ENCODE measurements around the gene NCAM2.
"Not testable (repeated sequence)": the region's sequence is repeated elsewhere in the genome, so short reads cannot be mapped to it uniquely, and the experiment has no call there.

Gene NCAM2

DNA sequence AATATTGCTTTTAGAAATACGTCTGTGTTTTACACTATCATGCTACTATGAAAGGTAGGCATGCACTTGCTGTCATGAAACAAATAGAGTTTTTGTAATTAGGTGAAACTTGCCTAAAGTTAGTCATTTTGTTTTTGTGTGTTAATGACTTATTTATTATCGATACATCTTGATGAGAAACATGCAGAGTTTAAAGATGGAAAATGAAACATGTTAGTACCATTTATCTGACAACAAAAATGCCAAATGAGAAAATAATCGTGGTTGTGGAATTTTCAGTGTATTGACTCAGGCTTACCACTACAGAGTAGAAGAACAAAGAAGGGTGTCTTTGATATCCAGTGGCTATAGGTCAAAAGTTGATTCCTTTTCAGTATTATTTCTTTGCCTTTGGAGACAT, 105.5 kb downstream of the NCAM2 start:
- no peak for DNase-seq (ENCODE audit: low read depth in 3 of 3)

DNA sequence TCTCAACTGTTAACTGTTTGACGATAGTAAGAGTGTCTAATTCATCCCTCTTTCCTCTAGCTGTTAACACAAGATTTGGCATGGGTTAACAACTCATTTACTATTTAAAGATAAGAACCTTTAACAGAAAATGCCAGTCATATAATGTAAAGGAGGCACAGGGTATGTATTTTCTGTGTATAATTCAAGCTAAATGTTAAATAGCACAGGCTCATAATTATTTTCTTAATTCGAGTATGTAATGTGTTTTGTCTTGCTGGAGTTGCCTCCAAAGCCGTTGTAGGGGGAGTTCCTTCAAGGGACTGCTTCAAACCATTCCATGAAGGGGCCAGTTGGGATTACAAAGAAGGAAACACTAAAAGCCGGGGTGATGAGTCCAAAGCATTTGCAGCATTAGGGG, 111.5 kb downstream of the NCAM2 start:
- no peak for DNase-seq (ENCODE audit: low read depth in 3 of 3)

DNA sequence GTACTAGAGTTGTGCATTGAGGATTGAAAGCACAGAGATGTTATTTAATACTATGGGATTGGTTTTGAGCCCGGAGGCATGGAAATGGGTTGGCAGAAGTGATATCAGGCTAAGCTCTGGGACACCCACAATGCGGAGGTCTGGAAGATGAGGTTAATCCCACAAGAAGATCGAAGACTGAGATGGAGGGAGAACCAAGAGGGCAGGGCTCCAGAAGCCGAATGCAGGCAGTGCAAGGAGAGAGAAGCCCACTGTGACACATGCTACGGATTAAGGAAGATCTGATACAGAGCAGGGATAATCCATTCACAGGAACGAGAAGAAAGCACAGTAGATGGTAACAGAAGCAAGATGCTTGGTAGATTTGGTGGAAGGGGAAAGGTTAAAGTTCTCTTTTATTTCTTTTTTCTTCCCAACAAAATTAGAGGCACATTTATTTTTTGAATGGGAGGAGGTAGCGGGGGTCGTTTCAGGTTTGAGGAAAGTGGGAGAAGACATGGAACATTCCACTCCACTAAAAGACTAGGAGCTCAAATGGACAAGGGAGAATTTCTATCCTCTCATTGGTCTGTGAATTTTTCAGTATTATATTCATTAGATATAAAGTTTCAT, 113.2 kb downstream of the NCAM2 start:
- DNase-seq (ENCODE audit: low read depth in 3 of 3): no peak

DNA sequence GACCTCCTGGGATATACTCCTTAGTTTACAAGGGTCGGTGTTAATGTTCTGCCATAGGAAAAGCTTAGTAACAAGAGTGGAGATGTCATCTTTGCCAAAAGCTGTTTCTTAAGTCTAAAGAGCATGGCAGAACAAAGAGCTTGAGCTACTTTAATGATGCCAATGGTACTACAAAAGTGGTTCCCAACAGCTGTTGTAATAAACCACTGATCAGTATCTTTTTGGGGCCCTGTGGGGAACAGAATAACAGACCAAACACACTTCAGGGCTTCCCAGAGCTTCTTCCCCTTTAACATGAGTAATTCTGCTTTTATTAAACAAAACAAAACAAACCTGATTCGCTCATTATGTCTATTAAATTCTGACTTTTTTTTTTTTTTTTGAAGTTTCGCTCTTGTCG, 116.3 kb downstream of the NCAM2 start:
- DNase-seq (ENCODE audit: low read depth in 3 of 3): no peak

DNA sequence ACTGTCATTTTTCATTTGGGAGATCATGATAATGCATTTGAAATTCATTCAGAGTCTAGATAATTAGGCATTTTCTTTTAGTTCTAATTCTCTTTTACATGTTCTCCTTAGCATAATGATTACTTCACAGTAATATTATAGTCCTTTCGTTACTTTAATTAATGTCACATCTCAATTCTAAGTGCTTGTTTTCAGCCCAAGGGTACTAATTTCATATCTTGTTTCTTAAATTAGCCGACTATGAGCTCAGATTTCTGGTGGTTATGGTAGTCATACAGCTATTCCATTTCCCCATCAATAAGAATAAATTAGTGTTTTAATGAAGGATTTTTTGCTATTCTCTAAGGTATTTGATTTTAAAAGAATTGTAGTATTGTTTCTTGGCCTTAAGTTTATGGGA, 120.9 kb downstream of the NCAM2 start:
- no peak for DNase-seq (ENCODE audit: low read depth in 3 of 3)

DNA sequence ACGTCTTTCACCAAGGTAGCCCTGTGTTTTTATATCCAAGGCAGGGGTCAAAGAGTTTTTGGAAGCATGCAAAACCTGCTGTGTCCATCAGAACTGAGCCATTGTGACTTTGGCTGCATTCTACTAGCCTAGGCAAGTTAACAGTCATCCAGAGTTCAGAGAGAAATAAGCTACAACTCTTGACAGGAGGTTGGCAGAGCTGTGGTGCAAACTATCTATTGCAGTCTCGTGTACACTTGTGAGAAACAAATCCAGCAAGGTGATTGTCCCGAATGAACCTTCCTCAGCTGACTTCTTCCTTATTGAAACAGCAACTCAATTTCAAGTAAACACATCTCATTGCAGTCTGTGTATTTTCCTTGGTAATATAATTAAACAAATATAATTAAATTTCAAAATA, 124.5 kb downstream of the NCAM2 start:
- no peak for DNase-seq (ENCODE audit: low read depth in 3 of 3)

DNA sequence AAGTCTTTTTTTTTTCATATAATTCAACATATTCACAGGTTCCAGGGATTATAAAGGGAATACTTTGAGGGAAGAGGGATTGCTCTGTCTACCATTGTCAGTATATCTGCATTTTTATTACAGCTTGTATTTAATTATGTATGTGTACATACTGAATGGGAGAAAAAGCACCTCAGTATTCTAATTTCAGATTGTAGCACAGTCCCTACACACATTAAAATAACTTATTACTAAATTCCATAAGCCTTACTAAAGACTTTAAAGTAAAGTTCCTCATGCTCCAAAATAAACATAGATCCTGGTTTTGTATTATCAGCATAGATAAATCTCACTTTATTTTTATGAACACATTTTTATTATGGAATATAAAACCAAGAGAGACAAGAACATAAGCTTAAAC, 134.2 kb downstream of the NCAM2 start:
- DNase-seq (ENCODE audit: low read depth in 3 of 3): no peak

DNA sequence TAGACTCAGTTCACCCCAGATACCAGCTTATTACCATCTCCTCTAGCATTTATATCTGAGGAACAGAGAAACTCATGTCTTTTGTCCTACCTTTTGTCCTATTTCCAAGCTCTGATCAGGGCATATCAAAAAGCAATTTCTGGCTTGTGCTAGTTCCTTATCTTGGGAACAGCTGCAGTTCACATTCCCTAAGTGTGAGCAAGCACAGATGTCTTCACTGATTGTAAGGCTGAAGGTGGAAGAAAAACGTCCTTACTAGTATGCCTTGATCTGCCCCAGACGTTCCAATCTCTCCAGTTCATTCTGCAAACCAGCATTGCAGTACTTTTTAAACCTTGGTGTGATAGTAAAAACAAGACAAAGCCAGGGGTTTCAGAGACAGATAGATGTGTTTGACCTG, 139.8 kb downstream of the NCAM2 start:
- DNase-seq (ENCODE audit: low read depth in 3 of 3): no peak

DNA sequence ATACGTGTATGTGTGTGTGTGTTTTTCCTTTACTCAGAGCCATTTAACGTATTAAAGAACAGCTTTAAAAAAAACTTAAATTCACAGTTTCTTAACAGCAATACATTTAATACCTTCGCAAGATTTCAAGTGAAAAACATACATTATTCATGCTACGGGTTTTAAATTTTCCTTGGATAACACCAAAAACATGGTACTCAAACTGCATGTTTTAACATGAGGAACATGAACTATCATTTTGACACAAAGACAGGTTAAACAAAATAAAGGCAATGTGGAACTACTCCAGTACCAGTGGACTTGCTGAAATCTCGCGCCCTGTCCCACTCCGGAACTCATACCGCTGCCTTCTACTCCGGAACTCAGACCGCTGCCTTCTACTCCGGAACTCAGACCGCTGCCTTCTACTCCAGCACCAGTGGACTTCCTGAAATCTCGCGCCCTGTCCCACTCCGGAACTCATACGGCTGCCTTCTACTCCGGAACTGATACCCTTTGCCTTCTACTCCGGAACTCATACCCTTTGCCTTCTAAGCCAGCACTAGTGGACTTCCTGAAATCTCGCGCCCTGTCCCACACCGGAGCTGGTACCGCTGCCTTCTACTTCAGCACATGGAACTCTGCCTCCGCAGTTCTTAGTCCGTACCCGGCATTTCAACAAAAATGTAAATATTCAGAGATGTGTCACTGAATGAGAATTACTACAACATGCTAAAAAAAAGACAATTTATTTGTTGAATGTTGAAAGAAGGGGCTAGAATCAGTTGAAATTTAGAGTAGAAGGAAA, 148.6 kb downstream of the NCAM2 start:
- DNase-seq (ENCODE audit: low read depth in 3 of 3): no peak

DNA sequence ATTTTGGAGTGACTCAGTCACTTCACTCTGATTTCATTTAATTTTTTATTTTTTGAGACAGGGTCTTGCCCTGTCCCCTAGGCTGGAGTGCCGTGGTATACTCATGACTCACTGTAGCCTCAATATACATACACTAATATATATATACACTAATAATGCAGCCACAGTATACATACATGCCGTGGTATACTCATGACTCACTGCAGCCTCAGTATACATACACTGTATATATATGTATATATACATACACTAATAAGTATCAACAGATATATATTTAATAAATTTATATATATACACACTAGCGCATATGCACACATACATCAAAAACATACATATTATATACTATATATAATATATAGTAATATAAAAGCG, 149.2 kb downstream of the NCAM2 start:
- DNase-seq (ENCODE audit: low read depth in 3 of 3): no peak

DNA sequence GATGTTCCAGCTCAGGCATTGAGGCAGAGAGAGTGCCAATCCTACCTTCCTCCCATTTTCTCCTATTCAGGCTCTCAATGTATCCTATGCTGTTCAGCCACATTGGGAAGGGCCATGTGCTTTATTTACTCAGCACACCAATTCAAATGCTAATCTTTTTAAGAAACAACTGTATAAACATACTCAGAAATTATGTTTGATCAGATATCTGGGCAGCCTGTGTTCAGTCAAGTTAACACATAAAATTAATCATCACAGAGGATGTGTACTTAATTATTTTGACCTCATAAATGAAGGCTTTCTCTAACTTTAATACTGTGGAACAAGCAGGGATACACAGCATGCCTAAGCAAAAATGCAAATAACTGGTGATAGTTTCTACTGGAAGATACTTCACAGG, 149.8 kb downstream of the NCAM2 start:
- no peak for DNase-seq (ENCODE audit: low read depth in 3 of 3)

DNA sequence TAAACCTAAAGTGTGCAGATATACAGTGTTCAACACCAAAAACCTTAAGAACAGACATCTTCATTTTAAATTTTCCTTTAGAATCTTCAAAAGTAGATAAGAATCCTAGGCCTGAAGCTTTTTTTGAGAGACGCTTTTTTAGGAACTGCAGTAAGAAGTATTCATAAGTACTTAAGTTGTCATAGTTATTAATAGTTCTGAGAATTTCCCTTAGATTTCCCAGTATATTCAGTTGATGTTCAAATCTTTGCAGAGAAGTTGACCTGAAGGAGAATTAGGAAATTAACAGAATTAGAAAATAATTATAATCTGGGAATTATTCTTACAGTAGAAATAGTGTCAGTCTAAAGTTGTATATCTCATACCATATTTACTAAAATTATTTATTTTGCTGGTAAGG, 150.3 kb downstream of the NCAM2 start:
- no peak for DNase-seq (ENCODE audit: low read depth in 3 of 3)

DNA sequence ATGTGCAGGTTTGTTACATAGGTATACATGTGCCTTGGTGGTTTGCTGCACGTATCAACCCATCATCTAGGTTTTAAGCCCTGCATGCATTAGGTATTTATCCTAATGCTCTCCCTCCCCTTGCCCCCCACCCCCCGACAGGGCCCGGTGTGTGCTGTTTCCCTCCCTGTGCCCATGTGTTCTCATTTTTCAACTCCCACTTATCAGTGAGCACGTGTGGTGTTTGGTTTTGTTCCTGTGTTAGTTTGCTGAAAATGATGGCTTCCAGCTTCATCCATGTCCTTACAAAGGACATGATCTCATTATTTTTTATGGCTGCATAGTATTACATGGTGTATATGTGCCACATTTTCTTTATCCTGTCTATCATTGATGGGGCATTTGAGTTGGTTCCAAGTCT, 151.2 kb downstream of the NCAM2 start:
- not testable (repeated sequence) for DNase-seq (ENCODE audit: low read depth in 3 of 3)

DNA sequence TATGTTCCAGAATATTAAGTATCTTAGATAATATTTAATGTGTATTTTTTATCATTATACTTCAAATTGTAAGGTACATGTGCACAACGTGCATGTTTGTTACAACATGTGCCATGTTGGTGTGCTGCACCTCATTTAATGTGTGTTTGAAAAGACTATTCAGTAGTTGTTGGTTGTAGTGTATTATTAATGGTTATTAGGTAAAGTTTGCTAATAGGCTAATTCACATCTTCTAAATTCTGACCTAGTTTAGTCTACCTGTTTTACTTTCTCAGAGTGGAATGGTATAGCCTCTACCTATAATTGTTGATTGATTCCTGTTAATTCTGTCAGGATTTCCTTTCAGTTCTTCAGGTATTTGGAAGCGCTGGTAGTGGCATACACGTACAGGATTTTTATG, 153.0 kb downstream of the NCAM2 start:
- no peak for DNase-seq (ENCODE audit: low read depth in 3 of 3)

DNA sequence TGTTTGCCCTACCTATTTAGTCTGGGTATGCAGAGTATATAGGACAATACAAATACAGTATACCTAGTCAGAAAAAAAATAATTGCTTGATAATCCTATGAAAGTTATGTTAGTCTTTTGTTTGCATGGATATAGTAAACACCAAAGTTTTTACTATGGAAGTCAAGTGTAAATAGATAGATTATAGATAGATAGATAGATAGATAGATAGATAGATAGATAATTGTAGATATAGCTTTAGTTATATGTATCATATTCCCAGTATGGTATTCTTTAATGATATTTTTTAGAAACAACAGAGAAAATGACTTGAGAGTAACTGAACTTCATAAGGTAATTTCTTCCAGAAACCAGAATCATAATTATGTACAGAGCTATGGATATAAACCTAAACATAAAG, 158.2 kb downstream of the NCAM2 start:
- no peak for DNase-seq (ENCODE audit: low read depth in 3 of 3)

DNA sequence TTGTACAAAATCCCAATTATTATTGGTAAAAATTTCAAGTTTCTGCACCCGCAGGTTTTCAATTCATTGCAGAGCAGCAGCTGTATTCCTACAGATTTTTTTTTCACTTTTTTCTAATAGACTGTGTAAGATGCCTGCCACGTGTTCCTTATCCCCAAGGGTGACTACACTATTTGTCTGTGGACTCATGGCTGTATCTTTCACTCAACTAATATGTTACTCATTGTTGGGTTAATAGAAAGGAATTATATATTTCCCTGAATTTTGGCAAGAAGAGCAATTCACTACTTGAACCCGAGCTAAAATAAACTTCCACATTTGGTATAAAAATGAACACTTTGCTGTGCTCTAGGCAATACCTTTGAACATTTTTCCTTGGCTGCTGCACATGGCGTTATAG, 158.7 kb downstream of the NCAM2 start:
- DNase-seq (ENCODE audit: low read depth in 3 of 3): no peak

DNA sequence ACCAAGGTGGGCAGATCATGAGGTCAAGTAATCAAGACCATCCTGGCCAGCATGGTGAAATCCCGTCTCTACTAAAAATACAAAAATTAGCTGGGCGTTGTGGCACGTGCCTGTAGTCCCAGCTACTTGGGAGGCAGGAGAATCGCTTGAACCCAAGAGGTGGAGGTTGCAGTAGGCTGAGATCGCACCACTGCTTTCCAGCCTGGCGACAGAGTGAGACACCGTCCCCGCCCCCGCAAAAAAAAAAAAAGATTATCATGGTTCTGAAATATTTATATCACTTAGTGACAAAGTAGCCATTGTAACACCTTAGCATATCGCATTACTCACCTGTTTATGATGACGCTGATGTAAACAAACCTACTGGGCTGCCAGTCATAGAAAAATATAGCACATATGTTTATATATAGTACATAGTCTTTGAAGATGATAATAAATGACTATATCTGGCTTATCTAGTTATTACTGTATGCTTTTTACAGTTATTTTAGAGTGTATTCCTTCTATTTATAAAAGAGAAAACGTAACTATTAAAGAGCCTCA, 160.2 kb downstream of the NCAM2 start:
- no peak for DNase-seq (ENCODE audit: low read depth in 3 of 3)

DNA sequence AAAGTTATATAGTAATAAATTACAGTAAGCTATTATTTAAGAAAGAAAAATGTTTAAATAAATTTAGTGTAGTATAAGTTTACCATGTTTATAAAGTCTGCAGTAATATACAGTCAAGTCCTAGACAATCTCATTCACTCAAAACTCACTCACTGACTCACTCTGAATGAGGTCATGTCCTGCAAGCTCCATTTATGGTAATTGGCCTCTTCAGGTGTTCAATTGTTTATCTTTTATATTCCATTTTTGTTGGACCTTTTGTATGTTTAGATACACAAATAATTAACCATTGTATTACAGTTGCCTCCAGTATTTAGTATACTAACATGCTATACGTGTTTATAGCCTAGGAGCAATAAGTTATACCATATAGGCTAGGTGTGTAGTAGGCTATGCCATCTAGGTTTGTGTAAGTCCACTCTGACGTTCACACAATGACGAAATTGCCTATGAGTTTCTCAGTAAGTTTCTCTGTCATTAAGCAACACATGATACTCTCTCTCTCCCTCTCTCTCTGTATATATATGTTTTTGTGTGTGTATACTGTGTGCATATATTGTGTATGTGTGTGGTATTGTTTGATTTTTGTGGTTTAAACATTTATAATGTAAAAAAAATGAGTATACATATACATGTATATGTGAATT, 161.2 kb downstream of the NCAM2 start:
- DNase-seq (ENCODE audit: low read depth in 3 of 3): no peak

DNA sequence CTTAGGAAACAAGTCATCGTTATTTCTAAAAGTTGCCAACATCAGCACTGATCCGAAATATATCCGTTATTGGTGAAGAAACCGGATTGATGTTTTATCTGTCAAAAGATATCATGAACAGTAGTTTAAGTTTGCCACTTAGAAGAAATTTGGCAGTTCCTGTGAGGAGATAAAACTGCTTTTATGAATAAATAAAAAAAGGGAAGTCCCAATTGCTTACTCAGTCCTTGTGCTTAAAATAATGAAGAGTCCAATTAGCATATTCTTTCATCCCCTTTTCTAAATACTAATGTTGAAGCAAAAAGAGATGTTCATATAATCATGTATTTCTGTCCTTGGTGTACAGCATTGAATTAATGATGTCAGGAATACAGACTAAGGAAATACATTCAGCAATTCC, 164.6 kb downstream of the NCAM2 start:
- no peak for DNase-seq (ENCODE audit: low read depth in 3 of 3)

DNA sequence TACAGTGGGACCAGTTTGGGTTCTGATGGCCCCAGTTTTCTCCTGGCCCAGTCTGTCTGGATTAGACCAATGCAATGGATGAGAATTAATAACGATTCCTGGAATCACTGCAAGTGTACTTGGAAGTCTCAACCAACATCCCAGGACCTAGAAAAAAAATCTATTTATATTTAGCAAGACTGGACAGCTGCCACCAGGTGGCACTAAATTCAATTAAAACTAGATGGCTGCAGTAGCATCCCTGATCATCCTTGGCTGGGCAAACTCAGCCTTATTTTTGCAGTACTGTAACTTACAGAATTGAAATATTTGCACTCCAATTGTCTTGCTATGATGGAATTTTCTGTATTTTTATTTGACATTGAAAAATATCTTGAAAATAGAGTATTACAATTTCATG, 165.7 kb downstream of the NCAM2 start:
- DNase-seq (ENCODE audit: low read depth in 3 of 3): peak in 1 of 3 donors; percentile 13

DNA sequence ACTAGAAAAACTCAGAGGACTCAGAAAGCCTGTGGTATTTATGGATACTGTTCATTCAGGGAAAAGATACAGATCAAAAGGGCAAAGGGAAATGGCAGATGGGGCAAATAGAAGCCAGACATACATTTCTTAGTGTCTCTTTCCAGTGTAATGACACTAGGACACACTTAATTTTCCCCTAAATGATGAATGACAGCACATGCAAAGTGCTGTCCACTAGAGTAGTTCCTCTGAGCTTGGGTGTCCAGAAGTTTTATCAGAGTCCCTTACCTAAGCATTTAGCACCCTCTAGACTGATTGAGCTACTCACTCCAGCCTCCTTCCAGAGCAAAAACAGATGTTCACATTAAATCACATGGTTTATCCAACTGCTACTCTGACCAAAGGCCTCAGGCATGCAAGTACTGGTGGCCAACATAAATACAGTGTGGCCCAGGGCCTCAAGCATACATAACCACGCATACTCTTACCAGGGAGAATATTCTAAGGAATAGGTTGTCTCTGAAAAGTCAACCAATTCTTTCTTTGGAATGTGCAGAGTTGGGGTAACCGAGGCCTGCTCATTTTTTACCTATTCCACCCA, 166.9 kb downstream of the NCAM2 start:
- DNase-seq (ENCODE audit: low read depth in 3 of 3): no peak

DNA sequence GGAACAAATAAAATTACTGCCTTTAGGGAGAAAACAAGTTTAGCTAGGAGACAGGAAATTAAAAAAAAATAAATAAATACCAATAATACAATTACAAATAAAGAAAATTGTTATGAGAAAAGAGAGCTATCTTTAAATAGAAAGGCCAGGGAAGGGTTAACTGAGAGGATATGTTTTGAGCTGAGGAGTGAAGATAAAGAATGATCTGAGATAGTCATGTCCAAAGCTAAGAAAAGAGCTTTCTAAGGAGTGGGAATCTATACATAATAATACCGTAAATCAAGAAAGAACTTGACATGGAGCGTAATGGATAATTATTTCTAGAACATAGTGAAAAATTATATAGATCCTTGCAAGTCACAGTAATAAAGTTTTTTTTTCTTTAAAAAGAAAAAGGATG, 176.5 kb downstream of the NCAM2 start:
- no peak for DNase-seq (ENCODE audit: low read depth in 3 of 3)
